Liver (tissue), 9 donors: ENCODE results near the gene GNG2. TPM values are rescaled to one million over a fixed set of nuclear protein-coding genes. Genes with fewer than 3 reads are reported as not detected.

Experiments used
- DNase-seq: peaks from one replicate; pipeline ENCODE4 v3.0.0-alpha.2; 2017; ENCODE audit warnings: low spot score
- H3K27ac ChIP-seq, 2 donors: one replicate each; pipeline ENCODE4 v1.7.0; 2013; ENCODE audit warnings: inconsistent platforms in 2 of 2, low read length in 2 of 2, control low read depth in 1 of 2, low read depth in 1 of 2, mild to moderate bottlenecking in 1 of 2
- H3K27me3 ChIP-seq, 4 donors: one replicate each; pipeline versions ENCODE4 v1.6.1 to v1.7.0; 2013; ENCODE audit warnings: low read length in 3 of 4, inconsistent platforms in 1 of 4, mild to moderate bottlenecking in 1 of 4, moderate library complexity in 1 of 4; ENCODE audit not compliant: control insufficient read depth in 4 of 4, insufficient read depth in 4 of 4
- H3K36me3 ChIP-seq, 4 donors: one replicate each; pipeline versions ENCODE4 v1.6.1 to v1.7.0; 2013; ENCODE audit warnings: low read length in 3 of 4, mild to moderate bottlenecking in 3 of 4, low read depth in 1 of 4, moderate library complexity in 1 of 4; ENCODE audit not compliant: control insufficient read depth in 4 of 4, insufficient read depth in 3 of 4
- H3K4me1 ChIP-seq, 4 donors: one replicate each; pipeline versions ENCODE4 v1.6.1 to v1.7.0; 2013; ENCODE audit warnings: low read length in 3 of 4, mild to moderate bottlenecking in 3 of 4, moderate library complexity in 1 of 4; ENCODE audit not compliant: control insufficient read depth in 4 of 4, insufficient read depth in 4 of 4
- H3K4me3 ChIP-seq, 3 donors: one replicate each; pipeline versions ENCODE4 v1.6.1 to v1.7.0; 2013; ENCODE audit warnings: low read length in 3 of 3, control low read depth in 1 of 3, low read depth in 1 of 3, mild to moderate bottlenecking in 1 of 3
- H3K9ac ChIP-seq, 2 donors: one replicate each; pipeline ENCODE4 v1.7.0; 2013; ENCODE audit warnings: low read length in 2 of 2, mild to moderate bottlenecking in 2 of 2, moderate library complexity in 2 of 2, control low read depth in 1 of 2, low read depth in 1 of 2
- H3K9me3 ChIP-seq, 4 donors: one replicate each; pipeline versions ENCODE4 v1.6.1 to v1.7.0; 2013; ENCODE audit warnings: low read length in 3 of 4; ENCODE audit not compliant: control insufficient read depth in 4 of 4
- ATF3 ChIP-seq: IDR thresholded peaks from 2 replicates; pipeline ENCODE4 v1.6.1; 2016; ENCODE audit warnings: antibody characterized with exemption
- CTCF ChIP-seq: fragments of 150-350 bp; IDR thresholded peaks from 2 replicates; pipeline ENCODE4 v1.5.1; 2017; ENCODE audit warnings: improper control_type of control experiment, low read depth, low read length; ENCODE audit not compliant: missing input control
- EGR1 ChIP-seq, 2 donors: IDR thresholded peaks; 2 replicates each; pipeline ENCODE4 v1.6.1; 2016 to 2018; ENCODE audit warnings: antibody characterized with exemption in 2 of 2, low read depth in 2 of 2
- FOXA1 ChIP-seq: IDR thresholded peaks from 2 replicates; pipeline ENCODE4 v1.6.1; 2016; ENCODE audit warnings: antibody characterized with exemption
- FOXA2 ChIP-seq: IDR thresholded peaks from 2 replicates; pipeline ENCODE4 v1.6.1; 2016; ENCODE audit warnings: antibody characterized with exemption
- HNF4A ChIP-seq, 2 donors: conservative IDR thresholded peaks; 2 replicates each; pipeline ENCODE4 v1.6.1; 2016; ENCODE audit warnings: antibody characterized with exemption in 2 of 2, mild to moderate bottlenecking in 2 of 2
- HNF4G ChIP-seq: IDR thresholded peaks from 2 replicates; pipeline ENCODE4 v1.6.1; 2016; ENCODE audit warnings: antibody characterized with exemption
- JUND ChIP-seq, 2 donors: IDR thresholded peaks; 2 replicates each; pipeline ENCODE4 v1.6.1; 2016; ENCODE audit warnings: antibody characterized with exemption in 2 of 2
- MAX ChIP-seq: IDR thresholded peaks from 2 replicates; pipeline ENCODE4 v1.6.1; 2016; ENCODE audit warnings: antibody characterized with exemption
- NR2F2 ChIP-seq: IDR thresholded peaks from 2 replicates; pipeline ENCODE4 v1.6.1; 2016; ENCODE audit warnings: antibody characterized with exemption
- RAD21 ChIP-seq, 2 donors: IDR thresholded peaks; 2 replicates each; pipeline ENCODE4 v1.6.1; 2016; ENCODE audit warnings: antibody characterized with exemption in 2 of 2, mild to moderate bottlenecking in 2 of 2
- REST ChIP-seq: IDR thresholded peaks from 2 replicates; pipeline ENCODE4 v1.6.1; 2016; ENCODE audit warnings: antibody characterized with exemption, mild to moderate bottlenecking
- RXRA ChIP-seq, 2 donors: IDR thresholded peaks; 2 replicates each; pipeline ENCODE4 v1.6.1; 2017 to 2018; ENCODE audit warnings: antibody characterized with exemption in 2 of 2, mild to moderate bottlenecking in 1 of 2
- SP1 ChIP-seq: IDR thresholded peaks from 2 replicates; pipeline ENCODE4 v1.6.1; 2018; ENCODE audit warnings: antibody characterized with exemption, mild to moderate bottlenecking
- TAF1 ChIP-seq: conservative IDR thresholded peaks from 2 replicates; pipeline ENCODE4 v1.6.1; 2016; ENCODE audit warnings: antibody characterized with exemption, mild to moderate bottlenecking
- YY1 ChIP-seq: IDR thresholded peaks from 2 replicates; pipeline ENCODE4 v1.6.1; 2016; ENCODE audit warnings: antibody characterized with exemption, mild to moderate bottlenecking
- ZBTB33 ChIP-seq: IDR thresholded peaks from 2 replicates; pipeline ENCODE4 v1.6.1; 2016; ENCODE audit warnings: antibody characterized with exemption
- WGBS: extraction: QIAGEN DNeasy Blood & Tissue Kit; methylation state at CpG from one replicate; pipeline ENCODE4 v1.1.7; 2013; 5-methylcytosine and 5-hydroxymethylcytosine counted together
- polyA plus RNA-seq, 2 donors: library from polyadenylated mRNA; stranded (reverse) in 1 of 2; unstranded in 1 of 2; fragments of 200-250 nt in 1 of 2; fragments of >200 nt in 1 of 2; fragmentation: Nextera tagmentation in 1 of 2; extraction: Ambion mirVana in 1 of 2; gene quantifications; one replicate each; pipeline versions ENCODE4 v1.2.1 to v1.2.3, GENCODE V29; 2013 to 2015
- total RNA-seq, 2 donors: library from RNA; depleted of rRNA; stranded (reverse); fragments of >200 nt; gene quantifications; one replicate each; pipeline ENCODE4 v1.2.3, GENCODE V29; 2014
- donor health status: healthy.
- donor health status: healthy.
- donor health status: healthy.
- donor health status: healthy.
- donor health status: healthy.

GNG2 gene
- total and polyA plus RNA-seq, 4 donors = 3.5 to 11.2 (median 4.4) TPM

DNA sequence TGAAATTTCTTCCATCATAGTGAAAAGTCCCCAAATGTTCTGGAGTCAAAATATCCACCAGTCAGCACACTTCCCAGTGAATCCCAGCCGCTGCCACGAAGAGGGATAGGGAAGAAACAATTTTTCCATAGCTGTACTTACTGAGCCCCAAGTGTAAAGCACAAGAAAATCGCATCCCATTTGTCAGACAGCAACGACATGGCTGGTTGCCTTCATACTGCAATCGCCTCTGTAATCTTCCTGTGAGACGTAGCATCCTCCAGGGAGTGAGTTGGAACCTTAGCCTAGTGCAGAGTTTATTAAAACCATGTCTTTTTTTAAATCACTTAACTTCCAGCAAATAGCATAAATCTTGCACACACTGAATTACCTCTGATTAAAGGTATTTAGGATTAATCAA lies 56.8 kb downstream of the GNG2 start:
- Histone ChIP-seq H3K36me3 (no peaks in the 10 kb centered on the region), H3K4me1 (no peaks in the 10 kb centered on the region), H3K27ac (no peak overlapping the region), H3K4me3 (no peak overlapping the region), H3K27me3 (no peaks in the 10 kb centered on the region), H3K9ac (no peak overlapping the region), H3K9me3 (no peaks in the 10 kb centered on the region)
- 86% methylated on average over 6 of the region's 6 CpGs for WGBS
- DNase-seq = no peak
- TF ChIP-seq FOXA1 = no peak
- no peak for TF ChIP-seq HNF4A (conservative IDR thresholded peaks at IDR 0.05)
- no peak for TF ChIP-seq ZBTB33
- TF ChIP-seq CTCF = no peak
- no peak for TF ChIP-seq REST
- TF ChIP-seq RXRA (IDR thresholded peaks at IDR 0.05) = no peak
- TF ChIP-seq ATF3 = no peak
- TF ChIP-seq EGR1 (IDR thresholded peaks at IDR 0.05; ENCODE audit: low read depth in 2 of 2) = no peak
- no peak for TF ChIP-seq FOXA2
- TF ChIP-seq SP1 = no peak
- no peak for TF ChIP-seq JUND (IDR thresholded peaks at IDR 0.05)
- no peak for TF ChIP-seq TAF1
- TF ChIP-seq NR2F2 = no peak
- TF ChIP-seq YY1 = no peak
- no peak for TF ChIP-seq MAX
- TF ChIP-seq RAD21 (IDR thresholded peaks at IDR 0.05) = no peak

DNA sequence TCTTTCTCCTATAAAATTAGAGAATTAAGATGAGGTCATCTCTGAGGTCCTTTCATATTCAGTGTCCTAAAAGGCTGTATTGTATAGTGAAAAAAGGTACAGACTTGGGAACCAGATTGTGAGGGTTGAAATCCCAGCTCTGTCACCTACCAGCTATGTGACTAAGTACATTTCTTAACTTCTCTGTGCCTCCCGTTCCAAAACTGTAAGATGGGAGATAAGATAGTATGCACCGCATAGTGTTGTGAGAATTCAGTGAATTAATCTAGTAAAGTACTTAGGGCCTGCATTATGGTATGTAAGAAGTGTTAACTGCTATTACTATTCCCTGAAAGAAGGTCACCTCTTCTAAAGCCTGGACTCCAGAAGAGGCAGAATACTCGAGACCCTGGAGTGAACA lies 60.6 kb downstream of the GNG2 start:
- H3K9ac ChIP-seq = no peak overlapping the region
- no peak overlapping the region for H3K27ac ChIP-seq
- DNase-seq = no peak
- H3K9me3 ChIP-seq = no peaks in the 10 kb centered on the region
- 71% methylated on average over 3 of the region's 3 CpGs for WGBS
- H3K4me1 ChIP-seq = no peaks in the 10 kb centered on the region
- TF ChIP-seq NR2F2 = no peak
- no peak for TF ChIP-seq EGR1 (IDR thresholded peaks at IDR 0.05; ENCODE audit: low read depth in 2 of 2)
- no peak for TF ChIP-seq HNF4G
- no peak for TF ChIP-seq MAX
- no peak for TF ChIP-seq SP1
- no peak for TF ChIP-seq FOXA2
- no peak for TF ChIP-seq ZBTB33
- TF ChIP-seq TAF1 = no peak
- H3K36me3 ChIP-seq = no peaks in the 10 kb centered on the region
- no peaks in the 10 kb centered on the region for H3K27me3 ChIP-seq
- H3K4me3 ChIP-seq = no peak overlapping the region
